Uterus (tissue), 2 donors: Measurements from ENCODE around the gene COL9A3.

ENCODE experiments used
- CTCF ChIP-seq, 4 experiments: fragments of 200-600 bp in 2 of 4; fragments of 450-650 bp in 2 of 4; sonication (generic) in 2 of 4; IDR thresholded peaks; one replicate each; pipeline ENCODE4 v1.5.1; 2016 to 2019; ENCODE audit warnings: antibody characterized with exemption in 4 of 4, mild to moderate bottlenecking in 2 of 4, moderate library complexity in 1 of 4
- POLR2A ChIP-seq, 2 donors: fragments of 450-650 bp; IDR thresholded peaks; one replicate each; pipeline ENCODE4 v1.6.1; 2016; ENCODE audit warnings: antibody characterized with exemption in 2 of 2, mild to moderate bottlenecking in 1 of 2, moderate library complexity in 1 of 2

- TF ChIP-seq CTCF (IDR thresholded peaks at IDR 0.05) (no peak), POLR2A (IDR thresholded peaks at IDR 0.05) (no peak)
Observed at GRCh38 chr20:62768551-62769287, 48.1 kb upstream of the COL9A3 start.
